Ishikawa (cell line): ENCODE measurements around the gene OTUD4.
A peak's percentile ranks its signal among the peaks of the same experiment; 100 is the strongest.

ENCODE experiments used
- CEBPB ChIP-seq: IDR thresholded peaks from 2 replicates; pipeline ENCODE4 v1.6.1; 2012
- CREB1 ChIP-seq: IDR thresholded peaks from 2 replicates; pipeline ENCODE4 v1.6.1; 2012; ENCODE audit warnings: low read depth
- EGR1 ChIP-seq: IDR thresholded peaks from 2 replicates; pipeline ENCODE4 v1.6.1; 2012
- EP300 ChIP-seq: IDR thresholded peaks from 2 replicates; pipeline ENCODE4 v1.6.1; 2012; ENCODE audit warnings: borderline replicate concordance
- FOXM1 ChIP-seq: IDR thresholded peaks from 2 replicates; pipeline ENCODE4 v1.6.1; 2012; ENCODE audit warnings: low read depth, borderline replicate concordance
- MAX ChIP-seq: IDR thresholded peaks from 2 replicates; pipeline ENCODE4 v1.6.1; 2012
- NFIC ChIP-seq: IDR thresholded peaks from 2 replicates; pipeline ENCODE4 v1.6.1; 2012
- RAD21 ChIP-seq: IDR thresholded peaks from 2 replicates; pipeline ENCODE4 v1.6.1; 2012; ENCODE audit warnings: low read depth
- REST ChIP-seq: IDR thresholded peaks from 2 replicates; pipeline ENCODE4 v1.6.1; 2012; ENCODE audit warnings: low read depth, mild to moderate bottlenecking
- TAF1 ChIP-seq: IDR thresholded peaks from 2 replicates; pipeline ENCODE4 v1.6.1; 2012; ENCODE audit warnings: low read depth, mild to moderate bottlenecking
- TCF12 ChIP-seq: IDR thresholded peaks from 2 replicates; pipeline ENCODE4 v1.6.1; 2012; ENCODE audit warnings: low read depth
- TEAD4 ChIP-seq: IDR thresholded peaks from 2 replicates; pipeline ENCODE4 v1.6.1; 2012
- YY1 ChIP-seq: IDR thresholded peaks from 2 replicates; pipeline ENCODE4 v1.6.1; 2012; ENCODE audit warnings: low read depth
- ZBTB7A ChIP-seq: IDR thresholded peaks from 2 replicates; pipeline ENCODE4 v1.6.1; 2012; ENCODE audit warnings: low read depth
- TF ChIP-seq, protein P1 (sequence below): IDR thresholded peaks from 2 replicates; pipeline ENCODE4 v1.6.1; 2012

Gene OTUD4

GRCh38 chr4:145180298-145181090, at the start of gene OTUD4:
OTUD4 (minus strand) TSS chr4:145180589; CDS start chr4:145179973, 616 bp downstream.
- TF ChIP-seq YY1 (no peak; the same call in 1 of the 2 replicates), ZBTB7A (peak; percentile 83; the same call in 1 of the 2 replicates), TEAD4 (no peak), REST (no peak), NFIC (no peak; the same call in 1 of the 2 replicates), CEBPB (no peak), EP300 (no peak; the same call in 1 of the 2 replicates), MAX (peak; percentile 48; the same call in 1 of the 2 replicates), TAF1 (no peak; the same call in 1 of the 2 replicates), RAD21 (peak; percentile 4; the same call in 1 of the 2 replicates), TCF12 (no peak; the same call in 1 of the 2 replicates), FOXM1 (no peak), CREB1 (no peak)
- TF ChIP-seq, protein P1, sequence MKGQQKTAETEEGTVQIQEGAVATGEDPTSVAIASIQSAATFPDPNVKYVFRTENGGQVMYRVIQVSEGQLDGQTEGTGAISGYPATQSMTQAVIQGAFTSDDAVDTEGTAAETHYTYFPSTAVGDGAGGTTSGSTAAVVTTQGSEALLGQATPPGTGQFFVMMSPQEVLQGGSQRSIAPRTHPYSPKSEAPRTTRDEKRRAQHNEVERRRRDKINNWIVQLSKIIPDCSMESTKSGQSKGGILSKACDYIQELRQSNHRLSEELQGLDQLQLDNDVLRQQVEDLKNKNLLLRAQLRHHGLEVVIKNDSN, result no peak

DNA sequence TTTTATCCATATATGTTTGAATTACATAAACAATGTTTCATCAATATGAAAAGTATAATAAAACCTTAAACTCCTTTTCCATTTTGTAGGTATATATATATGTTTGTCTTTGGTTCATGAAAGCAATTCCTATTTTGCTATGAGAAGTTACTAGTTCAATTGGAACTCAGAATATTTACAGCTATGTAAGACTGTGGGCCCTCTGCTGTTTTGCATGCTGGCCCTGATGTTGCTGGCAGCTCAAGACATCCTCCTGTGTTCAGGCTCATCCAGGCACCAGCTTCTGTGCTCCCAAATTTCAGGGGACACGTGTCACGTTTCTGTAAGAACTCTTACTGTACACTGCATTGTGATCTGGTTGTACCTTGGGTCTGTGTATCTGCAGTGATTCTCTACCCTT, 38.7 kb upstream of the OTUD4 start:
- no peak for TF ChIP-seq MAX

DNA sequence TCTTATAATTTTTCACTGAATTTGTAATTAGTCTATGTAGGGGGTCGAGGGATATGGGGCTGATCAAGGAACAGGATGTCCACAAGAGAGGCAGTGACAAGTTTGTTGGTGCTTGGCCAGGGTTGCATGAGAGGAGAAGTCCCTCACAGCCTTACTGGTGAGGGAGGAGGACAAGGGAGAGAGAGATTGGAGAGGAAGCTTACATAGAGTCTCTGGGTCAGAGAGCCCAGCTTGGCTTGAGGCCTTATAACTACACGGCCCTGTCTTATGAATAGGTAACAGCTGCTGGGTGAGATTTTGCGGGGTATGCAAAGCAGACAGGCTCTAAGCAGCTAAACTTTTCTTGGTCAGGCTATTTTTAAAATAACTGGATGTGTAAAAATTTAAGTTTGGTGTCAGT, 37.9 kb upstream of the OTUD4 start:
- TF ChIP-seq NFIC, result no peak
- TF ChIP-seq YY1, result no peak
- TF ChIP-seq MAX, result no peak
- no peak for TF ChIP-seq REST
- no peak for TF ChIP-seq FOXM1
- TF ChIP-seq EGR1, result no peak
- TF ChIP-seq CEBPB, result no peak
- TF ChIP-seq TAF1, result no peak
- TF ChIP-seq RAD21, result no peak
- TF ChIP-seq, protein P1, result no peak
- no peak for TF ChIP-seq TEAD4
- no peak for TF ChIP-seq TCF12

- TF ChIP-seq RAD21 (no peak), EGR1 (no peak), YY1 (no peak)
These were observed 37.0 kb upstream of the OTUD4 start for GRCh38 chr4:145217349-145217748.

DNA sequence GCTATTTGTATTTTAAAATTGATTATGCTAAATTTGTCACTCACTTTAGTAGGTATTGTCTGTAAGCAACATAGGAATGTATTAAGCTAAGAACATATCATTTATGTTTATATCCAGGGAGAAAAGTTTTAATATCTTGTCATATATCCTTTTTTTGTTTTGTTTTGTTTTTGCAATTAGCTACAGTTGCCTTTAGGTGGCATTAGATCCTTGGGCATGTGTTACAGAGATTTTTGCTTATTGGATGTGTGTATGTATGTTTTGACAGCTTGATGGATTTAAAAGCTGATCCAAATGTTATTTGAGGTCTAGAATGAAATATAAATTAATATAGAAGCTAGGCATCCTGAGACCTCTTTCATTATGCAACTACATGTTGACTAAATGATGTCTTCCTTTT, 36.1 kb upstream of the OTUD4 start:
- TF ChIP-seq TEAD4 (no peak), RAD21 (peak; percentile 80)

- TF ChIP-seq TCF12, result no peak
- TF ChIP-seq REST, result no peak
- no peak for TF ChIP-seq YY1
- TF ChIP-seq RAD21, result no peak
- no peak for TF ChIP-seq EP300
- TF ChIP-seq TEAD4, result no peak
- TF ChIP-seq NFIC, result no peak
- no peak for TF ChIP-seq ZBTB7A
- TF ChIP-seq MAX, result no peak
- TF ChIP-seq, protein P1, result no peak
- no peak for TF ChIP-seq FOXM1
- TF ChIP-seq EGR1, result no peak
- no peak for TF ChIP-seq TAF1
- no peak for TF ChIP-seq CREB1
- no peak for TF ChIP-seq CEBPB
These were observed 32.9 kb upstream of the OTUD4 start for GRCh38 chr4:145213245-145213644.
